ENCODE results near the gene GABRG3.

DNA sequence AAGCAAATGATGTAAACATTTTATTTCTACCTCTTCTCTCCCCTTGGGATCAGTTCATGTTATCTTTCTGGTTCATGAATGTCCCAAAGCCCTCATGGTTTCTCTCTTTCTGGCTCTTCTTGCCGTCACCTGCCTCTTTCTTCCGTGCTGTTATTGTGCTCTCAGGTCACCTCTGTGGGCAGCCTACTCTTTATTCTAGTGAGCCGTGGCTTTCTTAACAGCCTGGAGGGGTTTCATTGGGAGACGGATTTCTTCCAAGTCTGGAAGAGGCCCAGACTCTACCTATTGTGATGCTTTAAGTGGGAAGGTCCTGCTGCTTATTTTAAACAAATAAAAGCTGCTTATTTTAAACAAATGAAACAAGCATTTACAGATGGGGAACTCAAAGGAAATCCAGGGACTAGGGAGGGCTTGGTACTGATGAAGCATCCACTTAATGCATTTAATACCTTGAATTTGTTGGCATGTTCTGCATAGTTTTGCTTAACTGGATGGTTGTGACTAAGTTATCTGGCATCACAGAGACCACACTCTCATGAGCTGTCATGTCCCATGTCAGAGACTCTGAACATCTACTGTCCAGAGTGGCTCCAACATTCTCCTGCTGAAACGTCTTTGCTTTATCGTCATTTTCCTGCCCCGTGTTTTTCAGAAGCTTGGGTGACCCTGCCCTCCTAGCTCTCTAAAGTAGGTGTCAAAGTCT, 443.3 kb downstream of the GABRG3 start:
- TF ChIP-seq, protein P1, sequence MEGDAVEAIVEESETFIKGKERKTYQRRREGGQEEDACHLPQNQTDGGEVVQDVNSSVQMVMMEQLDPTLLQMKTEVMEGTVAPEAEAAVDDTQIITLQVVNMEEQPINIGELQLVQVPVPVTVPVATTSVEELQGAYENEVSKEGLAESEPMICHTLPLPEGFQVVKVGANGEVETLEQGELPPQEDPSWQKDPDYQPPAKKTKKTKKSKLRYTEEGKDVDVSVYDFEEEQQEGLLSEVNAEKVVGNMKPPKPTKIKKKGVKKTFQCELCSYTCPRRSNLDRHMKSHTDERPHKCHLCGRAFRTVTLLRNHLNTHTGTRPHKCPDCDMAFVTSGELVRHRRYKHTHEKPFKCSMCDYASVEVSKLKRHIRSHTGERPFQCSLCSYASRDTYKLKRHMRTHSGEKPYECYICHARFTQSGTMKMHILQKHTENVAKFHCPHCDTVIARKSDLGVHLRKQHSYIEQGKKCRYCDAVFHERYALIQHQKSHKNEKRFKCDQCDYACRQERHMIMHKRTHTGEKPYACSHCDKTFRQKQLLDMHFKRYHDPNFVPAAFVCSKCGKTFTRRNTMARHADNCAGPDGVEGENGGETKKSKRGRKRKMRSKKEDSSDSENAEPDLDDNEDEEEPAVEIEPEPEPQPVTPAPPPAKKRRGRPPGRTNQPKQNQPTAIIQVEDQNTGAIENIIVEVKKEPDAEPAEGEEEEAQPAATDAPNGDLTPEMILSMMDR (IDR thresholded peaks at IDR 0.05) = no peak
- no peak for TF ChIP-seq POLR2AphosphoS5 (IDR thresholded peaks at IDR 0.05; ENCODE audit: insufficient read depth in 1 of 2, low read depth in 1 of 2)

Data from vagina (tissue), 2 donors.